Activated T-helper 17 cell treated with anti-CD3 and anti-CD28 coated beads, Interleukin-2, amount 50 U/mL, for 72 hours (primary cell): Measurements from ENCODE around the gene APOBEC2. TPM values are rescaled to one million over a fixed set of nuclear protein-coding genes. Genes with fewer than 3 reads are reported as not detected.

Experiments used
- ATAC-seq: fragments of 150-1000 bp; cut with Tn5 transposase; replicated peaks from 2 replicates; pipeline ENCODE4 v1.10.0; 2021; ENCODE audit warnings: mild to moderate bottlenecking, moderate library complexity
- H3K27ac Mint-ChIP-seq: one replicate; pipeline ENCODE4 v1.8.0; 2022; ENCODE audit warnings: mixed read lengths
- H3K27me3 Mint-ChIP-seq: one replicate; pipeline ENCODE4 v1.8.0; 2022; ENCODE audit warnings: mixed read lengths
- H3K36me3 Mint-ChIP-seq: one replicate; pipeline ENCODE4 v1.8.0; 2022; ENCODE audit warnings: low read depth, mild to moderate bottlenecking, mixed read lengths
- H3K4me1 Mint-ChIP-seq: one replicate; pipeline ENCODE4 v1.8.0; 2022; ENCODE audit warnings: mixed read lengths
- H3K4me3 Mint-ChIP-seq: one replicate; pipeline ENCODE4 v1.8.0; 2022; ENCODE audit warnings: mild to moderate bottlenecking, mixed read lengths
- H3K9me3 Mint-ChIP-seq: one replicate; pipeline ENCODE4 v1.8.0; 2022; ENCODE audit warnings: mixed read lengths
- total RNA-seq, 2 donors: library from RNA; stranded (reverse); gene quantifications; one replicate each; pipeline ENCODE4 v1.2.3, GENCODE V29; 2022

The APOBEC2 gene
- total RNA-seq, 2 donors from 2014 or later, result not detected

DNA sequence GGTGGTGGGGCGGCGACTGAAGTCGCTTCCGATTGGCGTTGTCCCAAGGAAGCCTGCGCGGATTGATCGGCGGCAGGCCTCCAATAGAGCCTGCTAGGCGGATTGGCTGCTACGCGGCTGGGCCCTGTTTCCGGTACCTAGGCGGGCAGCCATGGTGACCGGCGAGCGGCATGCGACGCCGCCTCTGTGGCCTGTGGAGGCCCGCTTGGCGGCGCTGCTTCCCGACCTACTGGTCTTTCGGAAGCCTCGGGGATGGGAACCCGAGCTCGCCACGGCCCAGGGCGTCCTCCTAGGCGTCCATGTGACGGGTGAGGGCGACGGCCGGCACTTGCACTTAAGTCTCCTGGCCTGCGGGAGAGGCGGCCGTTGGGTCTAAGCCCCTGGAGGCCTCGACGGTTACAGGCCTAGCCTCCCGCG is 47.9 kb downstream of the APOBEC2 start:
- no peak for ATAC-seq
- H3K4me3 Mint-ChIP-seq, result no peak overlapping the region
- H3K36me3 Mint-ChIP-seq, result peaks cover 60% of the 10 kb centered on the region
- H3K27ac Mint-ChIP-seq, result no peak overlapping the region
- no peaks in the 10 kb centered on the region for H3K27me3 Mint-ChIP-seq
- no peaks in the 10 kb centered on the region for H3K4me1 Mint-ChIP-seq
- H3K9me3 Mint-ChIP-seq, result no peaks in the 10 kb centered on the region

DNA sequence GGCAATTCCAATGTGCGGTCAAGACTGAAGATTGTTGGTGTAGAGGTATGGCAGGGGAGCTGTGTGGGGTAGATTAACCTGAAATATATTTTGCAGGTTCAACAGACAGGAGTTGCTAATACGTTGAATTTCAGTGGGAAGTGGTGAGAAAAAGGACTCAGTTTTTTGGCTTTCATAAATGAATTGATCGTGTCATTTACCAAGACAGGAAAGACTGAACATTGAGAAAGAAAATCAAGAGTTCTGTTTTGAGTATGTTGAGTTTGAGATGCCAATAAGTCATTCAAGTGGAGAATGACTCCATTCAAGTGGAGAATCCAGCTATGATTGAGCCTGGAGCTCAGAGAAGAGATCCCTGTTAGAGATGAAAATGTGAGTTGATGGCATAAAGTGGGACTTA is 50.8 kb downstream of the APOBEC2 start:
- no peak overlapping the region for H3K4me3 Mint-ChIP-seq
- H3K36me3 Mint-ChIP-seq, result peaks cover 35% of the 10 kb centered on the region
- H3K9me3 Mint-ChIP-seq, result no peaks in the 10 kb centered on the region
- no peaks in the 10 kb centered on the region for H3K4me1 Mint-ChIP-seq
- H3K27me3 Mint-ChIP-seq, result no peaks in the 10 kb centered on the region
- H3K27ac Mint-ChIP-seq, result no peak overlapping the region
- ATAC-seq, result peak; percentile 89

DNA sequence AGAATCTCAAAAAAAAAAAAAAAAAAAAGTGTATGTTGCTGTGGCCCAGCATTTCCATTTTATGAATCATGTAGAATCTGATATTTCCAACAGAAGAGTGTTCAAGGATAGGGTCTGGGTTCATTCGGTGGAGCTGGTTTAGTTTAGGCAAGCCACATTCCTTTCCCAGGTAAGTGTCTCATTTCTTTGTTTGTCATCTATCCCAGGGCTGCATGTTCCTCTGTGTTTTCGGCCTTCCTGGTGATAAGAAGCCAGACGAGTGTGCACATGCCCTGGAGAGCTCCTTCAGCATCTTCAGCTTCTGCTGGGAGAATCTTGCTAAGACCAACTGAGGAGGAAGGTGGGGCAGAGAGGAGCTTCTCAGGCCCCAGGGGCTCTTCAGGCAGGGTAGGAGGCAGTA is 58.0 kb downstream of the APOBEC2 start:
- Mint-ChIP-seq H3K27ac (no peak overlapping the region), H3K36me3 (peaks cover 9% of the 10 kb centered on the region), H3K4me3 (no peak overlapping the region), H3K4me1 (no peaks in the 10 kb centered on the region), H3K27me3 (no peaks in the 10 kb centered on the region), H3K9me3 (no peaks in the 10 kb centered on the region)
- ATAC-seq, result no peak

Other genes with a start within 250 kb of the APOBEC2 start
- gene UNC5CL, start 14.0 kb upstream of the APOBEC2 start, total RNA-seq, result 1 to 10 TPM; 2.9 to 6.7 TPM
- gene TSPO2, start 10.7 kb upstream of the APOBEC2 start, total RNA-seq, result not detected
- 10 to 100 TPM; 31.8 to 41.2 TPM for gene OARD1, start 19.2 kb downstream of the APOBEC2 start, total RNA-seq
- 10 to 100 TPM; 23.3 to 25.0 TPM for gene NFYA, start 19.8 kb downstream of the APOBEC2 start, total RNA-seq
- gene TREML1, start 101.1 kb downstream of the APOBEC2 start, total RNA-seq, result not detected
- gene TREM2, start 109.9 kb downstream of the APOBEC2 start, total RNA-seq, result not detected
- 1 to 10 TPM; 3.3 to 6.2 TPM for gene TREML2, start 147.9 kb downstream of the APOBEC2 start, total RNA-seq
- gene TREML4, start 175.1 kb downstream of the APOBEC2 start, total RNA-seq, result not detected
- gene TREM1, start 233.5 kb downstream of the APOBEC2 start, total RNA-seq, result 1 to 10 TPM in 1 of 2 donors, not detected in 1; 5.1 TPM